A549 (cell line): ENCODE data around the gene BICD2. TPM values are rescaled to one million over a fixed set of nuclear protein-coding genes. Genes with fewer than 3 reads are reported as not detected.

Source experiments
- ATAC-seq, 2 experiments: fragments of 200-7000 bp in 1 of 2; fragments of >200 bp in 1 of 2; cut with Nextera tagmentation in 1 of 2; cut with Tn5 transposase in 1 of 2; 3 replicates each; pipeline versions ENCODE4 v1.8.0 to v1.9.1; 2018 to 2020; ENCODE audit warnings: mild to moderate bottlenecking in 1 of 2, moderate library complexity in 1 of 2
- CTCF ChIA-PET: fragments of 300-600 bp; sonication (Branson Sonifier 250); formaldehyde crosslinking; extraction: SDS; loops from one replicate; lab custom pipeline; 2021; ENCODE audit warnings: antibody characterized with exemption, inconsistent platforms; lab: Yijun Ruan, JAX
- POLR2A ChIA-PET: fragments of 350-600 bp; formaldehyde crosslinking; extraction: SDS; loops from one replicate; lab custom pipeline; 2021; ENCODE audit warnings: antibody characterized with exemption, inconsistent platforms; lab: Yijun Ruan, JAX
- DNase-seq, 2 experiments: peaks; one replicate each; pipeline versions ENCODE4 v3.0.0 to v3.0.0-alpha.2; 2011 to 2016; ENCODE audit warnings: low read depth in 1 of 2, low spot score in 1 of 2
- FAIRE-seq: peaks from 2 replicates; lab custom pipeline; 2011; peaks lifted over from hg19 to GRCh38; lab: Jason Lieb, UNC
- H3K27ac ChIP-seq, 2 experiments: fragments of >200 bp; sonication (Bioruptor Twin); formaldehyde crosslinking; 3 replicates each; pipeline ENCODE4 v1.5.1; 2016 to 2017
- H3K4me1 ChIP-seq: fragments of >200 bp; sonication (Bioruptor Twin); formaldehyde crosslinking; 3 replicates; pipeline ENCODE4 v1.6.1; 2016
- H3K4me2 ChIP-seq: fragments of >200 bp; sonication (Bioruptor Twin); formaldehyde crosslinking; 3 replicates; pipeline ENCODE4 v1.6.1; 2016
- H3K4me3 ChIP-seq: fragments of >200 bp; sonication (Bioruptor Twin); formaldehyde crosslinking; 3 replicates; pipeline ENCODE4 v1.5.1; 2016
- H3K9me3 ChIP-seq: fragments of >200 bp; sonication (Bioruptor Twin); formaldehyde crosslinking; 3 replicates; pipeline ENCODE4 v1.6.1; 2016
- CHD2 ChIP-seq: fragments of 150-350 bp; IDR thresholded peaks from 2 replicates; pipeline ENCODE4 v1.6.1; 2014; ENCODE audit warnings: low read length; ENCODE audit not compliant: partially characterized antibody
- EHMT2 ChIP-seq: fragments of 200-600 bp; sonication (generic); IDR thresholded peaks from 2 replicates; pipeline ENCODE4 v1.6.1; 2016; ENCODE audit warnings: antibody characterized with exemption, low read depth, mild to moderate bottlenecking, moderate library complexity
- EP300 ChIP-seq, 2 experiments: fragments of >200 bp; sonication (Bioruptor Twin); formaldehyde crosslinking; IDR thresholded peaks; 2 replicates in 1 of 2; 3 replicates in 1 of 2; pipeline ENCODE4 v1.6.1; 2016 to 2017
- ESRRA ChIP-seq: fragments of 150-350 bp; IDR thresholded peaks from 2 replicates; pipeline ENCODE4 v1.6.1; 2014; ENCODE audit warnings: mild to moderate bottlenecking, low read length, borderline replicate concordance
- HOXB13 ChIP-seq: fragments of 250-450 bp; sonication (Bioruptor Pico); IDR thresholded peaks from 2 replicates; pipeline ENCODE4 v1.5.0; 2020; ENCODE audit warnings: low read depth, mild to moderate bottlenecking, moderate library complexity
- KDM1A ChIP-seq: fragments of 200-600 bp; sonication (generic); IDR thresholded peaks from 2 replicates; pipeline ENCODE4 v1.6.1; 2016; ENCODE audit warnings: low read depth, mild to moderate bottlenecking
- MAFK ChIP-seq: fragments of 450-650 bp; IDR thresholded peaks from 2 replicates; pipeline ENCODE4 v1.6.1; 2014; ENCODE audit not compliant: partially characterized antibody
- NPAS2 ChIP-seq: fragments of 250-450 bp; sonication (Bioruptor Pico); IDR thresholded peaks from 2 replicates; pipeline ENCODE4 v1.8.0; 2022; ENCODE audit warnings: mild to moderate bottlenecking, moderate library complexity, borderline replicate concordance
- NR3C1 ChIP-seq: fragments of >200 bp; sonication (Bioruptor Twin); formaldehyde crosslinking; IDR thresholded peaks from 3 replicates; pipeline ENCODE4 v1.6.1; 2017
- RAD21 ChIP-seq, 2 experiments: fragments of >200 bp in 1 of 2; sonication (Bioruptor Twin) in 1 of 2; formaldehyde crosslinking in 1 of 2; IDR thresholded peaks in 1 of 2; conservative IDR thresholded peaks in 1 of 2; 2 replicates in 1 of 2; 3 replicates in 1 of 2; pipeline ENCODE4 v1.6.1; 2012 to 2018; ENCODE audit warnings: inconsistent platforms in 1 of 2
- RFX5 ChIP-seq: fragments of 450-650 bp; IDR thresholded peaks from 2 replicates; pipeline ENCODE4 v1.7.1; 2014; ENCODE audit warnings: antibody characterized with exemption, mild to moderate bottlenecking, moderate library complexity
- RNF2 ChIP-seq: fragments of 200-600 bp; sonication (generic); IDR thresholded peaks from 2 replicates; pipeline ENCODE4 v1.6.1; 2016; ENCODE audit warnings: low read depth, mild to moderate bottlenecking, antibody characterized with exemption, moderate library complexity, borderline replicate concordance
- SMC3 ChIP-seq: fragments of >200 bp; sonication (Bioruptor Twin); formaldehyde crosslinking; IDR thresholded peaks from 3 replicates; pipeline ENCODE4 v1.6.1; 2018; ENCODE audit warnings: inconsistent platforms
- TFCP2L1 ChIP-seq: fragments of 250-450 bp; sonication (Bioruptor Pico); IDR thresholded peaks from 2 replicates; pipeline ENCODE4 v1.5.0; 2021; ENCODE audit warnings: mild to moderate bottlenecking
- ZFP36 ChIP-seq: fragments of 450-650 bp; IDR thresholded peaks from 2 replicates; pipeline ENCODE4 v1.6.1; 2014; ENCODE audit warnings: borderline replicate concordance; ENCODE audit not compliant: partially characterized antibody
- ZNF302 ChIP-seq: fragments of 250-450 bp; sonication (Bioruptor Pico); IDR thresholded peaks from 2 replicates; pipeline ENCODE4 v1.9.0; 2021; ENCODE audit warnings: inconsistent platforms, mild to moderate bottlenecking, moderate library complexity
- ZSCAN20 ChIP-seq: fragments of 250-450 bp; sonication (Bioruptor Pico); IDR thresholded peaks from 2 replicates; pipeline ENCODE4 v1.8.0; 2022; ENCODE audit warnings: mild to moderate bottlenecking, moderate library complexity
- WGBS: methylation state at CpG from one replicate; pipeline ENCODE4 v1.1.6; 2017; ENCODE audit errors: missing lambda C conversion rate; 5-methylcytosine and 5-hydroxymethylcytosine counted together
- polyA plus RNA-seq, 4 experiments: library from polyadenylated mRNA; depleted of rRNA in 3 of 4; stranded (reverse); fragments of >200 nt; fragmentation: RNase III in 1 of 4; extraction: RNeasy Plus Mini Kit Qiagen cat#74134 plus additional on column Dnase treatment in 1 of 4; gene quantifications; 2 replicates in 3 of 4; 3 replicates in 1 of 4; pipeline ENCODE4 v1.2.3, GENCODE V29; 2011 to 2017
- TF ChIP-seq, protein P1 (sequence below): IDR thresholded peaks from 2 replicates; pipeline ENCODE4 v1.6.1; 2012; ENCODE audit warnings: low read depth, borderline replicate concordance
- TF ChIP-seq, protein P2 (sequence below): fragments of 200-600 bp; sonication (generic); IDR thresholded peaks from 2 replicates; pipeline ENCODE4 v1.6.1; 2016; ENCODE audit warnings: antibody characterized with exemption, mild to moderate bottlenecking, moderate library complexity
- TF ChIP-seq, protein P3 (sequence below): fragments of >200 bp; sonication (Bioruptor Twin); formaldehyde crosslinking; IDR thresholded peaks from 3 replicates; pipeline ENCODE4 v1.5.1; 2016
- TF ChIP-seq, protein P4 (sequence below): fragments of >200 bp; sonication (Bioruptor Twin); formaldehyde crosslinking; IDR thresholded peaks from 3 replicates; pipeline ENCODE4 v1.6.1; 2016
- TF ChIP-seq, protein P5 (sequence below): fragments of 150-350 bp; IDR thresholded peaks from 2 replicates; pipeline ENCODE4 v1.6.1; 2014; ENCODE audit warnings: low read depth, mild to moderate bottlenecking, low read length

The BICD2 gene
- polyA plus RNA-seq, 2 of the 4 experiments (the other 2 are of a cell fraction), result 10.2 to 26.1 TPM

DNA sequence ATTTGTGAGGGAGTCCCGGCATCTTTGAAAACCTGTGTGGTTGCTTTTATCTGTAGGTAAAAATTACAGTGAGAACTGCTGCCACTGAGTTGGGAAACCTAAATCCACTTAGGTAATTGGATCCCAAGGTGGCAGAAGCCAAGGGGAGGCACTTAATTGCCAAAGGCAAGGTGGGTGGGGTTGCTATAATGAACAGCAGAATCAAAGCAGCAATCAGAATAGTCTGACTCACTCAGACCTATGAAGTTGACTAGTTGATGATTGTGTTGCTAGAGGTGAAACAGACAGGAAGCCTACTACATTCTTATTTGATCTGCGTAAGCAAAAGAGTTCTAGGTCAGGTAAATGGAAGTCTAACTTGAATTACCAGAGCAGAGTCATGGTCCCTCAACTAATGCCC, 17.3 kb upstream of the BICD2 start:
- ATAC-seq, result no peak

DNA sequence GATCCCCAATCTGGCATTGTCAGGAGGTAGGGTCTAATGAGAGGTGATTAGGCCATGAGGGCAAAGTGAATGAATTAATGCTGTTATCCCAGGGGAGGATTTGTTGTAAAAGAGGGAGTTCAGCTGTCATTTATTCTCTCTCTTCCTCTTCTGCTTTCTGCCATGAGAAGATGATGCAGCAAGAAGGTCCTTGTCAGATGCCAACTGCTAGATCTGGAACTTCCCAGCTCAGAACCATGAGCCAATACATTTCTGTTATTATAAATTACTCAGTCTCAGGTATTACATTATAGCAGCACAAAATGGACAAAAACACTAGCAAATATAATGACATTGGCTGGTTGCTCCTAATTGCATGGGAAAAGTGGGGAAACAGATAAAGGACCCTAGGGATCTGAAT, 15.6 kb upstream of the BICD2 start:
- Histone ChIP-seq H3K4me1 (no peaks in the 10 kb centered on the region), H3K4me2 (no peak overlapping the region), H3K4me3 (no peak overlapping the region)
- ATAC-seq (no peak), FAIRE-seq (no peak)
- TF ChIP-seq ZSCAN20, result no peak
- TF ChIP-seq MAFK, result no peak
- no peak for TF ChIP-seq RFX5
- no peak for TF ChIP-seq SMC3
- no peak for TF ChIP-seq EHMT2
- TF ChIP-seq, protein P1, sequence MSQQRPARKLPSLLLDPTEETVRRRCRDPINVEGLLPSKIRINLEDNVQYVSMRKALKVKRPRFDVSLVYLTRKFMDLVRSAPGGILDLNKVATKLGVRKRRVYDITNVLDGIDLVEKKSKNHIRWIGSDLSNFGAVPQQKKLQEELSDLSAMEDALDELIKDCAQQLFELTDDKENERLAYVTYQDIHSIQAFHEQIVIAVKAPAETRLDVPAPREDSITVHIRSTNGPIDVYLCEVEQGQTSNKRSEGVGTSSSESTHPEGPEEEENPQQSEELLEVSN, result no peak
- TF ChIP-seq, protein P2, sequence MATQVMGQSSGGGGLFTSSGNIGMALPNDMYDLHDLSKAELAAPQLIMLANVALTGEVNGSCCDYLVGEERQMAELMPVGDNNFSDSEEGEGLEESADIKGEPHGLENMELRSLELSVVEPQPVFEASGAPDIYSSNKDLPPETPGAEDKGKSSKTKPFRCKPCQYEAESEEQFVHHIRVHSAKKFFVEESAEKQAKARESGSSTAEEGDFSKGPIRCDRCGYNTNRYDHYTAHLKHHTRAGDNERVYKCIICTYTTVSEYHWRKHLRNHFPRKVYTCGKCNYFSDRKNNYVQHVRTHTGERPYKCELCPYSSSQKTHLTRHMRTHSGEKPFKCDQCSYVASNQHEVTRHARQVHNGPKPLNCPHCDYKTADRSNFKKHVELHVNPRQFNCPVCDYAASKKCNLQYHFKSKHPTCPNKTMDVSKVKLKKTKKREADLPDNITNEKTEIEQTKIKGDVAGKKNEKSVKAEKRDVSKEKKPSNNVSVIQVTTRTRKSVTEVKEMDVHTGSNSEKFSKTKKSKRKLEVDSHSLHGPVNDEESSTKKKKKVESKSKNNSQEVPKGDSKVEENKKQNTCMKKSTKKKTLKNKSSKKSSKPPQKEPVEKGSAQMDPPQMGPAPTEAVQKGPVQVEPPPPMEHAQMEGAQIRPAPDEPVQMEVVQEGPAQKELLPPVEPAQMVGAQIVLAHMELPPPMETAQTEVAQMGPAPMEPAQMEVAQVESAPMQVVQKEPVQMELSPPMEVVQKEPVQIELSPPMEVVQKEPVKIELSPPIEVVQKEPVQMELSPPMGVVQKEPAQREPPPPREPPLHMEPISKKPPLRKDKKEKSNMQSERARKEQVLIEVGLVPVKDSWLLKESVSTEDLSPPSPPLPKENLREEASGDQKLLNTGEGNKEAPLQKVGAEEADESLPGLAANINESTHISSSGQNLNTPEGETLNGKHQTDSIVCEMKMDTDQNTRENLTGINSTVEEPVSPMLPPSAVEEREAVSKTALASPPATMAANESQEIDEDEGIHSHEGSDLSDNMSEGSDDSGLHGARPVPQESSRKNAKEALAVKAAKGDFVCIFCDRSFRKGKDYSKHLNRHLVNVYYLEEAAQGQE, result no peak
- TF ChIP-seq HOXB13 (CRISPR knock-in tag), result no peak
- TF ChIP-seq, all 56 proteins: peak for 0
- CTCF ChIA-PET, result interaction anchor here (1.1 to 2.2 kb wide), 3 partner anchors 10 to 64 kb away, joined by 4 to 24 read pairs (median 8); no protein-coding TSS in a partner anchor
- peaks cover 7% of the 10 kb centered on the region; the same call in 2 of the 3 replicates for H3K9me3 ChIP-seq
- no peak for DNase-seq
- no peak overlapping the region for H3K27ac ChIP-seq
- POLR2A ChIA-PET, result no interaction called here

More for the DNA sequence above, 17.3 kb upstream of the BICD2 start:
- H3K9me3 ChIP-seq, result peaks cover 16% of the 10 kb centered on the region; the same call in 2 of the 3 replicates
- H3K4me1 ChIP-seq, result no peaks in the 10 kb centered on the region
- TF ChIP-seq EHMT2 (no peak), CHD2 (no peak), ZNF302 (CRISPR knock-in tag) (no peak), KDM1A (no peak)
- TF ChIP-seq, protein P3, sequence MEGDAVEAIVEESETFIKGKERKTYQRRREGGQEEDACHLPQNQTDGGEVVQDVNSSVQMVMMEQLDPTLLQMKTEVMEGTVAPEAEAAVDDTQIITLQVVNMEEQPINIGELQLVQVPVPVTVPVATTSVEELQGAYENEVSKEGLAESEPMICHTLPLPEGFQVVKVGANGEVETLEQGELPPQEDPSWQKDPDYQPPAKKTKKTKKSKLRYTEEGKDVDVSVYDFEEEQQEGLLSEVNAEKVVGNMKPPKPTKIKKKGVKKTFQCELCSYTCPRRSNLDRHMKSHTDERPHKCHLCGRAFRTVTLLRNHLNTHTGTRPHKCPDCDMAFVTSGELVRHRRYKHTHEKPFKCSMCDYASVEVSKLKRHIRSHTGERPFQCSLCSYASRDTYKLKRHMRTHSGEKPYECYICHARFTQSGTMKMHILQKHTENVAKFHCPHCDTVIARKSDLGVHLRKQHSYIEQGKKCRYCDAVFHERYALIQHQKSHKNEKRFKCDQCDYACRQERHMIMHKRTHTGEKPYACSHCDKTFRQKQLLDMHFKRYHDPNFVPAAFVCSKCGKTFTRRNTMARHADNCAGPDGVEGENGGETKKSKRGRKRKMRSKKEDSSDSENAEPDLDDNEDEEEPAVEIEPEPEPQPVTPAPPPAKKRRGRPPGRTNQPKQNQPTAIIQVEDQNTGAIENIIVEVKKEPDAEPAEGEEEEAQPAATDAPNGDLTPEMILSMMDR, result no peak
- WGBS, result 65% methylated on average over 2 of the region's 2 CpGs
- H3K4me3 ChIP-seq, result no peak overlapping the region
- FAIRE-seq (no peak), DNase-seq (no peak)
- ChIA-PET CTCF (interaction anchor here (0.8 kb wide), 1 partner anchor 9 kb away, joined by 3 read pairs; no protein-coding TSS in a partner anchor), POLR2A (no interaction called here)
- no peak overlapping the region for H3K27ac ChIP-seq
- H3K4me2 ChIP-seq, result no peak overlapping the region

DNA sequence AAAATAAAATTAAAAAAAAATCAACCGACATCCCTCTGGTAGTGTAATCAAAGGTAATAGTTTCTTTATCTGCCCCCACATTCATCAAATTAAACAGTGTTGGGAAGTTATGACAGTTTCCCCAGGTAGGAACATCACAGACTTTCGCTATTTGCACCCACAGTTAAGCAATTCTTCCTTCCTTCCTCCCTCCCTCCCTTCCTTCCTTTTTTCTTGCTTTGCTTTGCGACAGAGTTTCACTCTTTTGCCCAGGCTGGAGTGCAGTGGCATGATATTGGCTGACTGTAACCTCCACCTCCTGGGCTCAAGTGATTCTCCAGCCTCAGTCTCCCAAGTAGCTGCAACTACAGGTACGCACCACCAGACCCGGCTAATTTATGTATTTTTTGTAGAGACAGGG, 10.8 kb upstream of the BICD2 start:
- DNase-seq, result no peak
- TF ChIP-seq EP300 (IDR thresholded peaks at IDR 0.05), result no peak
- no peak for TF ChIP-seq ZSCAN20
- TF ChIP-seq ZFP36, result no peak
- no peak for TF ChIP-seq ZNF302 (CRISPR knock-in tag)
- no peak for TF ChIP-seq MAFK
- TF ChIP-seq, protein P3, result no peak
- TF ChIP-seq RAD21 (conservative IDR thresholded peaks at IDR 0.05 in 1 of 2, IDR thresholded peaks at IDR 0.05 in 1 of 2), result no peak
- no peak for TF ChIP-seq TFCP2L1 (CRISPR knock-in tag)
- TF ChIP-seq NR3C1, result no peak
- no peak for TF ChIP-seq NPAS2
- TF ChIP-seq RNF2, result no peak
- TF ChIP-seq, protein P4, sequence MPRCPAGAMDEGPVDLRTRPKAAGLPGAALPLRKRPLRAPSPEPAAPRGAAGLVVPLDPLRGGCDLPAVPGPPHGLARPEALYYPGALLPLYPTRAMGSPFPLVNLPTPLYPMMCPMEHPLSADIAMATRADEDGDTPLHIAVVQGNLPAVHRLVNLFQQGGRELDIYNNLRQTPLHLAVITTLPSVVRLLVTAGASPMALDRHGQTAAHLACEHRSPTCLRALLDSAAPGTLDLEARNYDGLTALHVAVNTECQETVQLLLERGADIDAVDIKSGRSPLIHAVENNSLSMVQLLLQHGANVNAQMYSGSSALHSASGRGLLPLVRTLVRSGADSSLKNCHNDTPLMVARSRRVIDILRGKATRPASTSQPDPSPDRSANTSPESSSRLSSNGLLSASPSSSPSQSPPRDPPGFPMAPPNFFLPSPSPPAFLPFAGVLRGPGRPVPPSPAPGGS, result no peak
- TF ChIP-seq ESRRA, result no peak
- TF ChIP-seq, protein P5, sequence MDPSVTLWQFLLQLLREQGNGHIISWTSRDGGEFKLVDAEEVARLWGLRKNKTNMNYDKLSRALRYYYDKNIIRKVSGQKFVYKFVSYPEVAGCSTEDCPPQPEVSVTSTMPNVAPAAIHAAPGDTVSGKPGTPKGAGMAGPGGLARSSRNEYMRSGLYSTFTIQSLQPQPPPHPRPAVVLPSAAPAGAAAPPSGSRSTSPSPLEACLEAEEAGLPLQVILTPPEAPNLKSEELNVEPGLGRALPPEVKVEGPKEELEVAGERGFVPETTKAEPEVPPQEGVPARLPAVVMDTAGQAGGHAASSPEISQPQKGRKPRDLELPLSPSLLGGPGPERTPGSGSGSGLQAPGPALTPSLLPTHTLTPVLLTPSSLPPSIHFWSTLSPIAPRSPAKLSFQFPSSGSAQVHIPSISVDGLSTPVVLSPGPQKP, result no peak
- no peak for ATAC-seq
- no peak for FAIRE-seq
- no peaks in the 10 kb centered on the region for H3K4me1 ChIP-seq
- no peak overlapping the region for H3K4me3 ChIP-seq
- H3K27ac ChIP-seq, result no peak overlapping the region
- ChIA-PET CTCF (interaction anchor here (0.6 to 2.9 kb wide), 4 partner anchors 12 to 407 kb away, joined by 3 to 17 read pairs (median 5); no protein-coding TSS in a partner anchor), POLR2A (no interaction called here)
- WGBS, result 66% methylated on average over 5 of the region's 5 CpGs
- no peak overlapping the region for H3K4me2 ChIP-seq
- peaks cover 7% of the 10 kb centered on the region; the same call in 1 of the 3 replicates for H3K9me3 ChIP-seq
